Vagina (tissue), 2 donors: Measurements from ENCODE around the gene RAPGEF6. TPM values are rescaled to one million over a fixed set of nuclear protein-coding genes. Genes with fewer than 3 reads are reported as not detected.

Experiments used
- DNase-seq, 2 donors: peaks; one replicate each; pipeline ENCODE4 v3.0.0-alpha.2; 2017; ENCODE audit errors: extremely low spot score in 2 of 2
- H3K27ac ChIP-seq: fragments of 200-600 bp; sonication (generic); one replicate; pipeline ENCODE4 v1.5.1; 2019
- H3K27me3 ChIP-seq: fragments of 200-600 bp; sonication (generic); one replicate; pipeline ENCODE4 v1.5.1; 2019
- H3K36me3 ChIP-seq, 2 donors: fragments of 200-600 bp; sonication (generic); one replicate each; pipeline ENCODE4 v1.5.1; 2017 to 2019
- H3K4me1 ChIP-seq: fragments of 200-600 bp; sonication (generic); one replicate; pipeline ENCODE4 v1.5.1; 2019
- H3K4me3 ChIP-seq, 2 donors: fragments of 200-600 bp; sonication (generic); 1 replicate in 1 of 2; 2 replicates in 1 of 2; pipeline ENCODE4 v1.5.1; 2016 to 2019
- H3K9me3 ChIP-seq: fragments of 200-600 bp; sonication (generic); one replicate; pipeline ENCODE4 v1.5.1; 2019
- POLR2A ChIP-seq, 2 donors: fragments of 450-650 bp; IDR thresholded peaks; one replicate each; pipeline ENCODE4 v1.6.1; 2017; ENCODE audit warnings: antibody characterized with exemption in 2 of 2, mild to moderate bottlenecking in 2 of 2, moderate library complexity in 2 of 2
- POLR2AphosphoS5 ChIP-seq, 2 donors: sonication (generic); formaldehyde crosslinking; IDR thresholded peaks; one replicate each; pipeline ENCODE4 v1.9.0; 2017; ENCODE audit warnings: antibody characterized with exemption in 2 of 2, mild to moderate bottlenecking in 2 of 2, low read depth in 1 of 2; ENCODE audit not compliant: insufficient read depth in 1 of 2
- intact Hi-C: fragments of 100-400 bp; cut with DNase I; formaldehyde crosslinking; loops from one replicate; pipeline ENCODE4 v1.15.1; 2023
- total RNA-seq: library from RNA; depleted of rRNA; stranded (reverse); fragments of >200 nt; gene quantifications from one replicate; pipeline ENCODE4 v1.2.3, GENCODE V29; 2016
- TF ChIP-seq, protein P1 (sequence below), 3 experiments: fragments of 450-650 bp in 2 of 3; fragments of 200-600 bp in 1 of 3; sonication (generic) in 1 of 3; IDR thresholded peaks; one replicate each; pipeline ENCODE4 v1.5.1; 2017 to 2019; ENCODE audit warnings: antibody characterized with exemption in 3 of 3, mild to moderate bottlenecking in 2 of 3, moderate library complexity in 2 of 3

Gene RAPGEF6
- total RNA-seq, 1 donor from 2014 or later, result 19.2 TPM

DNA sequence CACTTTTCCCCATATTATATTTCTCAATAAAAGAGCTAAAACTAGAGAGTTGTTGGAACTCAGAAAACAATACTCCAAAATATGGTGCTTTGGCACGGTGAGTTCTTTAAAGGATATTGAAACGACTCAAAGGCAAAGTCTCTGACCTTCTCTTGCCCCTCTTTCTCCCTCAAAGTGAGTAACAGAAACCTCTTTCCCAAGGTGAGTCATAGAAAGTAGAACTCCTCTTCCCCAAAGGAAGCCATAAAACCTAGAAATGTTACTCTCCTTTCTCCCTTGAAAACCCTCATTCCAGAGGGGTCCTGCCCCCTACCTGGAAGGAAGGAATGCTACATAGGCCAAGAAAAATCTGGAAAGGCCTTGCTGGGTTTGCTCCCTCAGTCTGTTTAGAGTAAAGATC, 47.5 kb downstream of the RAPGEF6 start:
- no peak overlapping the region for H3K4me3 ChIP-seq
- no peaks in the 10 kb centered on the region for H3K4me1 ChIP-seq
- H3K27me3 ChIP-seq, result no peaks in the 10 kb centered on the region
- TF ChIP-seq POLR2AphosphoS5 (IDR thresholded peaks at IDR 0.05; ENCODE audit: insufficient read depth in 1 of 2, low read depth in 1 of 2), result no peak
- TF ChIP-seq, protein P1, sequence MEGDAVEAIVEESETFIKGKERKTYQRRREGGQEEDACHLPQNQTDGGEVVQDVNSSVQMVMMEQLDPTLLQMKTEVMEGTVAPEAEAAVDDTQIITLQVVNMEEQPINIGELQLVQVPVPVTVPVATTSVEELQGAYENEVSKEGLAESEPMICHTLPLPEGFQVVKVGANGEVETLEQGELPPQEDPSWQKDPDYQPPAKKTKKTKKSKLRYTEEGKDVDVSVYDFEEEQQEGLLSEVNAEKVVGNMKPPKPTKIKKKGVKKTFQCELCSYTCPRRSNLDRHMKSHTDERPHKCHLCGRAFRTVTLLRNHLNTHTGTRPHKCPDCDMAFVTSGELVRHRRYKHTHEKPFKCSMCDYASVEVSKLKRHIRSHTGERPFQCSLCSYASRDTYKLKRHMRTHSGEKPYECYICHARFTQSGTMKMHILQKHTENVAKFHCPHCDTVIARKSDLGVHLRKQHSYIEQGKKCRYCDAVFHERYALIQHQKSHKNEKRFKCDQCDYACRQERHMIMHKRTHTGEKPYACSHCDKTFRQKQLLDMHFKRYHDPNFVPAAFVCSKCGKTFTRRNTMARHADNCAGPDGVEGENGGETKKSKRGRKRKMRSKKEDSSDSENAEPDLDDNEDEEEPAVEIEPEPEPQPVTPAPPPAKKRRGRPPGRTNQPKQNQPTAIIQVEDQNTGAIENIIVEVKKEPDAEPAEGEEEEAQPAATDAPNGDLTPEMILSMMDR (IDR thresholded peaks at IDR 0.05), result no peak
- no peak for TF ChIP-seq POLR2A (IDR thresholded peaks at IDR 0.05)
- no peaks in the 10 kb centered on the region for H3K9me3 ChIP-seq
- DNase-seq, result no peak
- no peak overlapping the region for H3K27ac ChIP-seq
- H3K36me3 ChIP-seq, result no peaks in the 10 kb centered on the region
- intact Hi-C loops, result no loop called here

DNA sequence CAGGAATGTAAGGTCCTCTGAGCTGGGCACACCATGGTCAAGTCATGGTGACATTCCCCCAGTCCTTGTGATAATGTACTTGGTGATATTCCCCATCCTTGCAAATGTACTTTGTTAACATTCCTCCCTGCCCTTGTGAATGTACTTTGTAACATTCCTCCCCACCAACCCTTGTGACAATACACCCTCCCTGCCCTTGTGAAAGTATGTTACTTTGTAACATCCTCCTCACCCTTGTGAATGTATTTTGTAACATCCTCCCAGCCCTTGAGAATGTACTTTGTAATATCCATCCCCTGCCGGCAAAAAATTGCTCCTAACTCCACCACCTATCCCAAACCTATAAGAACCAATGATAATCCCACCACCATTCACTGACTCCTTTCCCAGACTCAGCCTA, 53.3 kb downstream of the RAPGEF6 start:
- no peak for DNase-seq
- intact Hi-C loops, result no loop called here

DNA sequence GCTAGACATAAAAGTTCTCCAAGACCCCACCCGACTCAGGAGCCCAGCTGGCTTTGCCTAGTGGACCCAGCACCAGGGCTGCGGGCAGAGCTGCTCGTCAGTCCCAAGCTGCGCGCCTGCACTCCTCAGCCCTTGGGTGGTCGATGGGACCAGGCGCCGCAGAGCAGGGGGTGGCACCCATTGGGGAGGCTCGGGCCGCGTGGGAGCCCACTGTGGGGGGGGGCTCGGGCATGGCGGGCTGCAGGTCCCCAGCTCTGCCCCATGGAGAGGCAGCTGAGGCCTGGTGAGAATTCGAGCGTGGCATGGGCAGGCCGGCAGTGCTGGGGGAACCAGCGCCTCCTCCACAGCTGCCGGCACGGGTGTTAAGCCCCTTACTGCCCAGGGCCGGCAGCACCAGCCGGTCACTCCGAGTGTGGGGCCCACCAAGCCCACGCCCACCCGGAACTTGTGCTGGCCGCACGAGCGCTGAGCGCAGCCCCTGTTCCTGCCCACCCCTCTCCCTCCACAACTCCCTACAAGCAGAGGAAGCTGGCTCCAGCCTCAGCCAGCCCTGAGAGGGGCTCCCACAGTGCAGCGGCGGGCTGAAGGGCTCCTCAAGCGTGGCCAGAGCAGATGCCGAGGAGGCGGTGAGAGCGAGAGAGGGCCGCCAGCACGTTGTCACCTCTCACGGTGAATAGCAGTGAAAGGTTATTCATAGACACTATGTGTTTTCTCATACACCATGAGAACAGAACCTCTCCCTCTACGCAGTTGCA, 54.9 kb downstream of the RAPGEF6 start:
- no peak overlapping the region for H3K27ac ChIP-seq
- intact Hi-C loops, result no loop called here

More for the DNA sequence above, 53.3 kb downstream of the RAPGEF6 start:
- H3K9me3 ChIP-seq, result no peaks in the 10 kb centered on the region
- H3K27me3 ChIP-seq, result no peaks in the 10 kb centered on the region
- no peaks in the 10 kb centered on the region for H3K36me3 ChIP-seq
- H3K4me1 ChIP-seq, result no peaks in the 10 kb centered on the region
- TF ChIP-seq, protein P1 (IDR thresholded peaks at IDR 0.05), result no peak
- TF ChIP-seq POLR2A (IDR thresholded peaks at IDR 0.05), result no peak
- no peak overlapping the region for H3K27ac ChIP-seq
- no peak overlapping the region for H3K4me3 ChIP-seq

DNA sequence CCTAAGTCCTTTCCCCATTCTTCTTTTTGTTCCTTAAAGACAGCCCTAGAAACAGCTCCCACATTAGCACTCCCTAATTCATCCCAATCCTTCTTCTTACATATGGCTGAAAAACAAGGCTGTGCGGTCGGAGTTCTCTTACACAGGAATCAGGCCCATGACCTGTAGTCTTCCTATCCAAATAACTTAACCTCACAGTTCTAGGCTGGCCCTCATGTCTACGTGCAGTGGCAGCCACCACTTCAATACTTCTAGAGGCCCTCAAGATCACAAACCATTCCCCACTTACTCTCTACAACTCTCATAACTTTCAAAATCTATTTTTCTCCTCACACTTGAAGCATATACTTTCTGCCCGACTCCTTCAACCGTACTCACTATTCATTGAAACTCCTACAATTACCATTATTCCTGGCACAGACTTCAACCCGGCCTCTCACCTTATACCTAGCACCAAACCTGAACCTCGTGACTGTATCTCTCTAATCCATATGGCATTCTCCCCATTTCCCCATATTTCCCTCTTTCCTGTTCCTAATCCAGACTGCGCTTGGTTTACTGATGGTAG, 59.3 kb downstream of the RAPGEF6 start:
- Histone ChIP-seq H3K4me1 (no peaks in the 10 kb centered on the region), H3K4me3 (no peak overlapping the region), H3K27me3 (no peaks in the 10 kb centered on the region), H3K27ac (no peak overlapping the region), H3K36me3 (no peaks in the 10 kb centered on the region), H3K9me3 (no peaks in the 10 kb centered on the region)
- TF ChIP-seq, protein P1 (IDR thresholded peaks at IDR 0.05), result no peak
- TF ChIP-seq POLR2AphosphoS5 (IDR thresholded peaks at IDR 0.05; ENCODE audit: insufficient read depth in 1 of 2, low read depth in 1 of 2) (no peak), POLR2A (IDR thresholded peaks at IDR 0.05) (no peak)
- DNase-seq, result no peak
- intact Hi-C loops, result no loop called here

More for the DNA sequence above, 54.9 kb downstream of the RAPGEF6 start:
- no peak for DNase-seq
- H3K4me3 ChIP-seq, result no peak overlapping the region
- H3K4me1 ChIP-seq, result no peaks in the 10 kb centered on the region
- H3K27me3 ChIP-seq, result no peaks in the 10 kb centered on the region
- H3K9me3 ChIP-seq, result no peaks in the 10 kb centered on the region
- TF ChIP-seq POLR2A (IDR thresholded peaks at IDR 0.05) (no peak), POLR2AphosphoS5 (IDR thresholded peaks at IDR 0.05; ENCODE audit: insufficient read depth in 1 of 2, low read depth in 1 of 2) (no peak)
- TF ChIP-seq, protein P1 (IDR thresholded peaks at IDR 0.05), result no peak
- no peaks in the 10 kb centered on the region for H3K36me3 ChIP-seq

DNA sequence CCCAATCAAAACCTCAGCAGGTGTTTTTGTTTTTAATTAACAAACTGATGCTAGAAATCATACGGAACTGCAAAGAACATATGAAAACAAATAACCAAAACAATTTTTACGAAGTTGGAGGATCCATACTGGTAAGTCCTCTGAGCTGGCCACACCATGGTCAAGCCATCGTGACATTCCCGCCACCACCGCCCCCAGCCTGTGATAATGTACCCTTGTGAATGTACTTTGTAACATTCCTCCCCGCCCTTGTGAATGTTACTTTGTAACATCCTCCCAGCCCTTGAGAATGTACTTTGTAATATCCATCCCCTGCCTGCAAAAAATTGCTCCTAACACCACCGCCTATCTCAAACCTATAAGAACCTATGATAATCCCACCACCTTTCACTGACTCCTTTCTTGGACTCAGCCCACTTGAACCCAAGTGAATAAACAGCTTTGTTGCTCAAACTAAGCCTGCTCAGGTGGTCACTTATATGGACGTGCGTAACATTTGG, 63.3 kb downstream of the RAPGEF6 start:
- Histone ChIP-seq H3K9me3 (no peaks in the 10 kb centered on the region), H3K27me3 (no peaks in the 10 kb centered on the region), H3K4me3 (no peak overlapping the region), H3K36me3 (no peaks in the 10 kb centered on the region), H3K4me1 (no peaks in the 10 kb centered on the region), H3K27ac (no peak overlapping the region)
- TF ChIP-seq POLR2A (IDR thresholded peaks at IDR 0.05) (no peak), POLR2AphosphoS5 (IDR thresholded peaks at IDR 0.05; ENCODE audit: insufficient read depth in 1 of 2, low read depth in 1 of 2) (no peak)
- TF ChIP-seq, protein P1 (IDR thresholded peaks at IDR 0.05), result no peak
- intact Hi-C loops, result no loop called here
- no peak for DNase-seq
